Urinary bladder (tissue), 4 donors: ENCODE data around the gene DPP3. TPM values are rescaled to one million over a fixed set of nuclear protein-coding genes. Genes with fewer than 3 reads are reported as not detected.

ENCODE experiments used
- DNase-seq: peaks from one replicate; pipeline ENCODE4 v3.0.0-alpha.2; 2015; ENCODE audit errors: extremely low spot score
- H3K27ac ChIP-seq: one replicate; pipeline ENCODE4 v1.5.1; 2013; ENCODE audit warnings: low read depth, mild to moderate bottlenecking, moderate library complexity
- H3K36me3 ChIP-seq: one replicate; pipeline ENCODE4 v1.6.1; 2013; ENCODE audit warnings: mild to moderate bottlenecking, moderate library complexity; ENCODE audit not compliant: insufficient read depth
- H3K4me1 ChIP-seq: one replicate; pipeline ENCODE4 v1.6.1; 2013; ENCODE audit warnings: mild to moderate bottlenecking, moderate library complexity; ENCODE audit not compliant: insufficient read depth
- H3K4me3 ChIP-seq: one replicate; pipeline ENCODE4 v1.5.1; 2013; ENCODE audit warnings: low read depth, low read length
- WGBS: extraction: QIAGEN DNeasy Blood & Tissue Kit; methylation state at CpG from one replicate; pipeline ENCODE4 v1.1.7; 2013; 5-methylcytosine and 5-hydroxymethylcytosine counted together
- polyA plus RNA-seq: library from polyadenylated mRNA; stranded (reverse); fragments of 200-250 nt; gene quantifications from one replicate; pipeline ENCODE4 v1.2.3, GENCODE V29; 2013
- small RNA-seq: library from RNA; depleted of rRNA; stranded (forward); fragments of <200 nt; gene quantifications from one replicate; pipeline ENCODE3, GENCODE V24; 2014
- total RNA-seq: library from RNA; depleted of rRNA; stranded (reverse); fragments of >200 nt; gene quantifications from one replicate; pipeline ENCODE4 v1.2.3, GENCODE V29; 2014
- donor health status: healthy with polysubstance abuse.
- donor health status: healthy.

Gene DPP3
- total and polyA plus RNA-seq, 2 donors: 16.9 to 26.8 TPM

- WGBS: 87% methylated on average over 7 of the region's 7 CpGs
These were observed 75.9 kb downstream of the DPP3 start for GRCh38 chr11:66556086-66556485.

GRCh38 chr11:66557733-66558326 lies 77.6 kb downstream of the DPP3 start:
- Histone ChIP-seq H3K4me3 (no peak overlapping the region), H3K27ac (no peak overlapping the region), H3K4me1 (no peaks in the 10 kb centered on the region), H3K36me3 (no peaks in the 10 kb centered on the region)
- DNase-seq: no peak
- 91% methylated on average over 24 of the region's 24 CpGs for WGBS

More at GRCh38 chr11:66556086-66556485, 75.9 kb downstream of the DPP3 start:
- DNase-seq: no peak
- Histone ChIP-seq H3K4me1 (no peaks in the 10 kb centered on the region), H3K4me3 (no peak overlapping the region), H3K27ac (no peak overlapping the region), H3K36me3 (no peaks in the 10 kb centered on the region)

Small RNA genes lying within 50 kb of the gene (small RNA-seq; reads per million reads assigned to genes)
- not detected for gene RF00416

Other genes with a start within 250 kb of the DPP3 start
- 9.5 TPM for gene KLC2, start 222.7 kb upstream of the DPP3 start, total RNA-seq
- gene KLC2, start 222.7 kb upstream of the DPP3 start, polyA plus RNA-seq: 39.2 TPM
- gene RAB1B, start 211.8 kb upstream of the DPP3 start, total RNA-seq: 34.3 TPM
- gene RAB1B, start 211.8 kb upstream of the DPP3 start, polyA plus RNA-seq: 190 TPM
- gene CNIH2, start 202.3 kb upstream of the DPP3 start, total RNA-seq: 1.1 TPM
- 0.24 TPM for gene CNIH2, start 202.3 kb upstream of the DPP3 start, polyA plus RNA-seq
- gene YIF1A, start 191.3 kb upstream of the DPP3 start, total RNA-seq: 62.0 TPM
- gene YIF1A, start 191.3 kb upstream of the DPP3 start, polyA plus RNA-seq: 84.7 TPM
- 0.32 TPM for gene TMEM151A, start 188.5 kb upstream of the DPP3 start, total RNA-seq
- gene TMEM151A, start 188.5 kb upstream of the DPP3 start, polyA plus RNA-seq: 0.15 TPM
- gene CD248, start 163.4 kb upstream of the DPP3 start, total RNA-seq: 28.7 TPM
- gene CD248, start 163.4 kb upstream of the DPP3 start, polyA plus RNA-seq: 66.5 TPM
- gene RIN1, start 144.0 kb upstream of the DPP3 start, total RNA-seq: 2.9 TPM
- gene RIN1, start 144.0 kb upstream of the DPP3 start, polyA plus RNA-seq: 8.4 TPM
- 13.6 TPM for gene BRMS1, start 135.3 kb upstream of the DPP3 start, total RNA-seq
- gene BRMS1, start 135.3 kb upstream of the DPP3 start, polyA plus RNA-seq: 37.3 TPM
- 22.8 TPM for gene B4GAT1, start 132.8 kb upstream of the DPP3 start, total RNA-seq
- gene B4GAT1, start 132.8 kb upstream of the DPP3 start, polyA plus RNA-seq: 50.4 TPM
- gene SLC29A2, start 108.7 kb upstream of the DPP3 start, total RNA-seq: 1.1 TPM
- gene SLC29A2, start 108.7 kb upstream of the DPP3 start, polyA plus RNA-seq: 2.1 TPM
- gene NPAS4, start 59.4 kb upstream of the DPP3 start, total RNA-seq: 1.6 TPM
- 2.4 TPM for gene NPAS4, start 59.4 kb upstream of the DPP3 start, polyA plus RNA-seq
- 32.9 TPM for gene MRPL11, start 41.6 kb upstream of the DPP3 start, total RNA-seq
- gene MRPL11, start 41.6 kb upstream of the DPP3 start, polyA plus RNA-seq: 54.9 TPM
- gene PELI3, start 13.5 kb upstream of the DPP3 start, total RNA-seq: 7.6 TPM
- gene PELI3, start 13.5 kb upstream of the DPP3 start, polyA plus RNA-seq: 22.5 TPM
- 40.4 TPM for gene BBS1, start 30.2 kb downstream of the DPP3 start, total RNA-seq
- gene BBS1, start 30.2 kb downstream of the DPP3 start, polyA plus RNA-seq: 33.3 TPM
- 5.0 TPM for gene ZDHHC24, start 65.6 kb downstream of the DPP3 start, total RNA-seq
- gene ZDHHC24, start 65.6 kb downstream of the DPP3 start, polyA plus RNA-seq: 11.4 TPM
- not detected for gene ACTN3, start 66.5 kb downstream of the DPP3 start, total RNA-seq
- gene ACTN3, start 66.5 kb downstream of the DPP3 start, polyA plus RNA-seq: 0.18 TPM
- 22.8 TPM for gene CTSF, start 88.2 kb downstream of the DPP3 start, total RNA-seq
- 92.1 TPM for gene CTSF, start 88.2 kb downstream of the DPP3 start, polyA plus RNA-seq
- gene CCDC87, start 112.6 kb downstream of the DPP3 start, total RNA-seq: not detected
- gene CCDC87, start 112.6 kb downstream of the DPP3 start, polyA plus RNA-seq: 0.43 TPM
- 31.7 TPM for gene CCS, start 112.8 kb downstream of the DPP3 start, total RNA-seq
- 64.7 TPM for gene CCS, start 112.8 kb downstream of the DPP3 start, polyA plus RNA-seq
- 49.9 TPM for gene RBM14, start 136.2 kb downstream of the DPP3 start, total RNA-seq
- 41.6 TPM for gene RBM14, start 136.2 kb downstream of the DPP3 start, polyA plus RNA-seq
- gene RBM4, start 158.3 kb downstream of the DPP3 start, total RNA-seq: 96.0 TPM
- 108 TPM for gene RBM4, start 158.3 kb downstream of the DPP3 start, polyA plus RNA-seq
- 47.4 TPM for gene RBM4B, start 197.5 kb downstream of the DPP3 start, total RNA-seq
- gene RBM4B, start 197.5 kb downstream of the DPP3 start, polyA plus RNA-seq: 21.4 TPM
- gene SPTBN2, start 248.8 kb downstream of the DPP3 start, total RNA-seq: 6.7 TPM
- gene SPTBN2, start 248.8 kb downstream of the DPP3 start, polyA plus RNA-seq: 2.5 TPM